IMR-90 (cell line): ENCODE data around the gene VTCN1. TPM values are rescaled to one million over a fixed set of nuclear protein-coding genes. Genes with fewer than 3 reads are reported as not detected.

Experiments
- ATAC-seq: fragments of 200-7000 bp; cut with Tn5 transposase; 2 replicates; pipeline ENCODE4 v1.9.1; 2020; ENCODE audit warnings: low read depth, mild to moderate bottlenecking, moderate library complexity
- BruUV-seq: library from RNA; stranded (reverse); fragments of 400-500 nt; replicated peaks from 2 replicates; lab custom pipeline; 2021; lab: Mats Ljungman, UMichigan
- CTCF ChIA-PET: fragments of 300-600 bp; formaldehyde crosslinking; extraction: SDS; loops from one replicate; lab custom pipeline; 2021; ENCODE audit warnings: antibody characterized with exemption; lab: Yijun Ruan, JAX
- POLR2A ChIA-PET: fragments of 300-600 bp; sonication (Branson Sonifier 250); formaldehyde crosslinking; loops from one replicate; lab custom pipeline; 2022; ENCODE audit warnings: antibody characterized with exemption; ENCODE audit not compliant: unreplicated experiment; lab: Charles Lee
- DNase-seq: peaks from one replicate; pipeline ENCODE4 v3.0.0; 2013
- H2AFZ ChIP-seq: replicated peaks from 2 replicates; pipeline ENCODE3; 2013; ENCODE audit warnings: low read length, mild to moderate bottlenecking; ENCODE audit not compliant: poor library complexity
- H2AK5ac ChIP-seq: 2 replicates; pipeline ENCODE4 v1.6.1; 2013; ENCODE audit warnings: low read depth, low read length, inconsistent platforms
- H2AK9ac ChIP-seq: replicated peaks from 2 replicates; pipeline ENCODE3; 2013; ENCODE audit warnings: mild to moderate bottlenecking, low read depth, low read length, moderate library complexity; ENCODE audit not compliant: poor library complexity
- H2BK120ac ChIP-seq: 2 replicates; pipeline ENCODE4 v1.6.1; 2013; ENCODE audit warnings: low read depth, low read length, inconsistent platforms
- H2BK15ac ChIP-seq: 3 replicates; pipeline ENCODE4 v1.6.1; 2013; ENCODE audit warnings: low read depth, low read length, inconsistent platforms
- H2BK20ac ChIP-seq: 2 replicates; pipeline ENCODE4 v1.6.1; 2013; ENCODE audit warnings: low read depth, mild to moderate bottlenecking, inconsistent platforms, low read length, moderate library complexity
- H2BK5ac ChIP-seq: 2 replicates; pipeline ENCODE4 v1.6.1; 2013; ENCODE audit warnings: mild to moderate bottlenecking, low read depth, low read length, inconsistent platforms; ENCODE audit not compliant: poor library complexity, severe bottlenecking
- H3K14ac ChIP-seq: replicated peaks from 2 replicates; pipeline ENCODE4 v1.6.1; 2013; ENCODE audit warnings: low read depth, low read length, inconsistent platforms
- H3K18ac ChIP-seq: 2 replicates; pipeline ENCODE4 v1.6.1; 2013; ENCODE audit warnings: low read depth, low read length, control low read depth
- H3K23ac ChIP-seq: 2 replicates; pipeline ENCODE4 v1.6.1; 2013; ENCODE audit warnings: low read depth, low read length, inconsistent platforms
- H3K27ac ChIP-seq: 2 replicates; pipeline ENCODE4 v1.5.1; 2013; ENCODE audit warnings: mild to moderate bottlenecking, control low read depth, low read length; ENCODE audit not compliant: insufficient read depth
- H3K27me3 ChIP-seq: 2 replicates; pipeline ENCODE4 v1.6.1; 2013; ENCODE audit warnings: low read length; ENCODE audit not compliant: control insufficient read depth, insufficient read depth
- H3K36me3 ChIP-seq: 2 replicates; pipeline ENCODE4 v1.6.1; 2013; ENCODE audit warnings: low read length, mixed read lengths; ENCODE audit not compliant: control insufficient read depth, insufficient read depth
- H3K4ac ChIP-seq: 2 replicates; pipeline ENCODE4 v1.6.1; 2013; ENCODE audit warnings: low read depth, low read length, inconsistent platforms
- H3K4me1 ChIP-seq: 2 replicates; pipeline ENCODE4 v1.6.1; 2013; ENCODE audit warnings: low read length, mixed read lengths; ENCODE audit not compliant: control insufficient read depth, insufficient read depth
- H3K4me2 ChIP-seq: 2 replicates; pipeline ENCODE4 v1.6.1; 2013; ENCODE audit warnings: low read depth, mild to moderate bottlenecking, control low read depth, low read length, moderate library complexity
- H3K4me3 ChIP-seq: 2 replicates; pipeline ENCODE4 v1.5.1; 2013; ENCODE audit warnings: low read depth, mild to moderate bottlenecking, control low read depth, low read length, moderate library complexity; ENCODE audit not compliant: insufficient read depth
- H3K56ac ChIP-seq: 2 replicates; pipeline ENCODE4 v1.6.1; 2013; ENCODE audit warnings: low read length, inconsistent platforms; ENCODE audit not compliant: insufficient read depth; ENCODE audit errors: extremely low read depth
- H3K79me1 ChIP-seq, 2 experiments: 2 replicates each; pipeline ENCODE4 v1.6.1; 2013; ENCODE audit warnings: low read length in 2 of 2, inconsistent platforms in 1 of 2, low read depth in 1 of 2
- H3K9ac ChIP-seq: 2 replicates; pipeline ENCODE4 v1.6.1; 2013; ENCODE audit warnings: low read depth, low read length, control low read depth
- H3K9me1 ChIP-seq: 2 replicates; pipeline ENCODE4 v1.6.1; 2013; ENCODE audit warnings: low read length, inconsistent platforms; ENCODE audit not compliant: insufficient read depth
- H3K9me3 ChIP-seq: 2 replicates; pipeline ENCODE4 v1.6.1; 2013; ENCODE audit warnings: low read length; ENCODE audit not compliant: control insufficient read depth, insufficient read depth
- H4K20me1 ChIP-seq: 2 replicates; pipeline ENCODE4 v1.6.1; 2013; ENCODE audit warnings: low read length, inconsistent platforms; ENCODE audit not compliant: insufficient read depth
- H4K5ac ChIP-seq: 2 replicates; pipeline ENCODE4 v1.6.1; 2013; ENCODE audit warnings: mild to moderate bottlenecking, low read depth, low read length, control low read depth
- H4K8ac ChIP-seq, 2 experiments: 2 replicates each; pipeline ENCODE4 v1.6.1; 2013; ENCODE audit warnings: low read depth in 2 of 2, low read length in 2 of 2, control low read depth in 1 of 2, inconsistent platforms in 1 of 2
- H4K91ac ChIP-seq: 2 replicates; pipeline ENCODE4 v1.6.1; 2013; ENCODE audit warnings: low read depth, low read length, inconsistent platforms; ENCODE audit not compliant: insufficient read depth
- BHLHE40 ChIP-seq: fragments of 150-350 bp; IDR thresholded peaks from 2 replicates; pipeline ENCODE4 v1.6.1; 2016; ENCODE audit warnings: mild to moderate bottlenecking, low read depth, low read length
- MAFK ChIP-seq: IDR thresholded peaks from 2 replicates; pipeline ENCODE4 v1.6.1; 2012; ENCODE audit warnings: low read depth, low read length, improper control_type of control experiment
- NFE2L2 ChIP-seq: fragments of 150-350 bp; IDR thresholded peaks from 2 replicates; pipeline ENCODE4 v1.6.1; 2016; ENCODE audit warnings: low read depth, mild to moderate bottlenecking, low read length
- RCOR1 ChIP-seq: IDR thresholded peaks from 2 replicates; pipeline ENCODE4 v1.6.1; 2012; ENCODE audit warnings: mild to moderate bottlenecking, low read length, improper control_type of control experiment; ENCODE audit not compliant: insufficient replicate concordance
- WGBS, 2 experiments: methylation state at CpG; one replicate each; pipeline versions ENCODE4 v1.1.5 to v1.1.7; 2013; ENCODE audit warnings: missing lambda C conversion rate in 2 of 2; ENCODE audit not compliant: insufficient read length in 1 of 2; ENCODE audit errors: extremely low coverage in 2 of 2; 5-methylcytosine and 5-hydroxymethylcytosine counted together
- dilution Hi-C: fragments of 300-500 bp; cut with HindIII; formaldehyde crosslinking; loops from one replicate; pipeline ENCODE4 v1.14.3; 2018; ENCODE audit warnings: low sequenced_read_pairs; ENCODE audit not compliant: unreplicated experiment
- in situ Hi-C: fragments of 300-500 bp; cut with MboI; formaldehyde crosslinking; loops from 3 replicates; pipeline ENCODE4 v1.14.3; 2019; ENCODE audit warnings: low sequenced_read_pairs, inconsistent platforms, mixed read lengths
- intact Hi-C: fragments of 100-400 bp; cut with micrococcal nuclease; formaldehyde crosslinking; loops from 2 replicates; pipeline ENCODE4 v1.10.0; 2022
- polyA plus RNA-seq, 3 experiments: library from polyadenylated mRNA; depleted of rRNA; stranded (reverse); fragments of >200 nt; gene quantifications; 2 replicates each; pipeline ENCODE4 v1.2.3, GENCODE V29; 2012; ENCODE audit warnings: low replicate concordance in 1 of 3
- total RNA-seq: library from RNA; depleted of rRNA; stranded (reverse); fragments of >200 nt; gene quantifications from 2 replicates; pipeline ENCODE4 v1.2.3, GENCODE V29; 2012
- TF ChIP-seq, protein P1 (sequence below): conservative IDR thresholded peaks from 2 replicates; pipeline ENCODE4 v1.5.1; 2012; ENCODE audit warnings: mild to moderate bottlenecking, low read depth, low read length, improper control_type of control experiment
- TF ChIP-seq, protein P2 (sequence below): fragments of 150-350 bp; IDR thresholded peaks from 2 replicates; pipeline ENCODE4 v1.6.1; 2017; ENCODE audit warnings: mild to moderate bottlenecking, antibody characterized with exemption, low read length, low read depth
- TF ChIP-seq, protein P3 (sequence below): fragments of 150-350 bp; IDR thresholded peaks from 2 replicates; pipeline ENCODE4 v1.6.1; 2016; ENCODE audit warnings: low read depth, mild to moderate bottlenecking, low read length, moderate library complexity, borderline replicate concordance

Gene VTCN1
- total and polyA plus RNA-seq, 2 of the 4 experiments (the other 2 are of a cell fraction) = not detected

DNA sequence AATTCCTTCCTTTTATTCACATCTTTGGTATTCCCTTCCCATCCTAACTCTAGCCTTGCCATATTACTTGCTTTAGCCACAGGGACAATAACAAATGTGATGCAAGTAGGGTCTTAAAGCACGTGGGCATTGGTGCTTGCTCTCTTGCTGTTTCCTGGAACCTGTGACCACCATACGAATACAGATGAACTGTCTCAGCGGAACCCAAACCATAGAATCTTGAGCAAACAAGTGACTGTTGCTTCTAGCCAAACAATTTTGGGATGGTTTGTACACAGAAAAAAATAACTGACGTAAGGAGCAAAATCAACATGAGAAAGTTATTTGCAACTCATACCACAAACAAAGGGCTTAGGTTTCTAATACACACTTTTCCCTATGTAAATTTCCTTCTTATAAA, 15.2 kb upstream of the VTCN1 start:
- no TSS peak for BruUV-seq
- CTCF ChIA-PET = no interaction called here
- no peak overlapping the region for H4K8ac ChIP-seq

More for the DNA sequence above, 15.2 kb upstream of the VTCN1 start:
- 75% methylated on average over 2 of the region's 4 CpGs; no CpG with 5 or more reads in 1 of the 2 experiments for WGBS, 2 experiments
- no peaks in the 10 kb centered on the region for H3K9me3 ChIP-seq
- in situ Hi-C loops = no loop called here
- no peak overlapping the region for H2BK5ac ChIP-seq
- H3K4ac ChIP-seq = no peak overlapping the region
- H3K14ac ChIP-seq = no peak overlapping the region
- H3K9ac ChIP-seq = no peak overlapping the region
- H3K23ac ChIP-seq = no peak overlapping the region
- POLR2A ChIA-PET = no interaction called here
- dilution Hi-C loops = no loop called here
- no peak overlapping the region for H2BK15ac ChIP-seq
- H3K56ac ChIP-seq = no peak overlapping the region
- H2AFZ ChIP-seq = no peak overlapping the region
- H4K91ac ChIP-seq = no peak overlapping the region
- no peak overlapping the region for H2AK5ac ChIP-seq
- DNase-seq (no peak), ATAC-seq (no peak)
- H4K5ac ChIP-seq = no peak overlapping the region
- H3K4me1 ChIP-seq = no peaks in the 10 kb centered on the region
- no peak overlapping the region for H2BK20ac ChIP-seq
- H3K36me3 ChIP-seq = no peaks in the 10 kb centered on the region
- H3K4me3 ChIP-seq = no peak overlapping the region
- no peaks in the 10 kb centered on the region for H3K9me1 ChIP-seq
- no peak overlapping the region for H2AK9ac ChIP-seq
- no peak overlapping the region for H2BK120ac ChIP-seq
- peaks cover 4% of the 10 kb centered on the region for H3K27me3 ChIP-seq
- no peak overlapping the region for H3K27ac ChIP-seq
- no peak overlapping the region for H3K4me2 ChIP-seq
- intact Hi-C loops = no loop called here
- TF ChIP-seq BHLHE40 = no peak
- TF ChIP-seq, protein P1, sequence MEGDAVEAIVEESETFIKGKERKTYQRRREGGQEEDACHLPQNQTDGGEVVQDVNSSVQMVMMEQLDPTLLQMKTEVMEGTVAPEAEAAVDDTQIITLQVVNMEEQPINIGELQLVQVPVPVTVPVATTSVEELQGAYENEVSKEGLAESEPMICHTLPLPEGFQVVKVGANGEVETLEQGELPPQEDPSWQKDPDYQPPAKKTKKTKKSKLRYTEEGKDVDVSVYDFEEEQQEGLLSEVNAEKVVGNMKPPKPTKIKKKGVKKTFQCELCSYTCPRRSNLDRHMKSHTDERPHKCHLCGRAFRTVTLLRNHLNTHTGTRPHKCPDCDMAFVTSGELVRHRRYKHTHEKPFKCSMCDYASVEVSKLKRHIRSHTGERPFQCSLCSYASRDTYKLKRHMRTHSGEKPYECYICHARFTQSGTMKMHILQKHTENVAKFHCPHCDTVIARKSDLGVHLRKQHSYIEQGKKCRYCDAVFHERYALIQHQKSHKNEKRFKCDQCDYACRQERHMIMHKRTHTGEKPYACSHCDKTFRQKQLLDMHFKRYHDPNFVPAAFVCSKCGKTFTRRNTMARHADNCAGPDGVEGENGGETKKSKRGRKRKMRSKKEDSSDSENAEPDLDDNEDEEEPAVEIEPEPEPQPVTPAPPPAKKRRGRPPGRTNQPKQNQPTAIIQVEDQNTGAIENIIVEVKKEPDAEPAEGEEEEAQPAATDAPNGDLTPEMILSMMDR = no peak
- no peak for TF ChIP-seq RCOR1
- TF ChIP-seq NFE2L2 = no peak
- TF ChIP-seq, protein P2, sequence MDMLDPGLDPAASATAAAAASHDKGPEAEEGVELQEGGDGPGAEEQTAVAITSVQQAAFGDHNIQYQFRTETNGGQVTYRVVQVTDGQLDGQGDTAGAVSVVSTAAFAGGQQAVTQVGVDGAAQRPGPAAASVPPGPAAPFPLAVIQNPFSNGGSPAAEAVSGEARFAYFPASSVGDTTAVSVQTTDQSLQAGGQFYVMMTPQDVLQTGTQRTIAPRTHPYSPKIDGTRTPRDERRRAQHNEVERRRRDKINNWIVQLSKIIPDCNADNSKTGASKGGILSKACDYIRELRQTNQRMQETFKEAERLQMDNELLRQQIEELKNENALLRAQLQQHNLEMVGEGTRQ = no peak
- TF ChIP-seq, protein P3, sequence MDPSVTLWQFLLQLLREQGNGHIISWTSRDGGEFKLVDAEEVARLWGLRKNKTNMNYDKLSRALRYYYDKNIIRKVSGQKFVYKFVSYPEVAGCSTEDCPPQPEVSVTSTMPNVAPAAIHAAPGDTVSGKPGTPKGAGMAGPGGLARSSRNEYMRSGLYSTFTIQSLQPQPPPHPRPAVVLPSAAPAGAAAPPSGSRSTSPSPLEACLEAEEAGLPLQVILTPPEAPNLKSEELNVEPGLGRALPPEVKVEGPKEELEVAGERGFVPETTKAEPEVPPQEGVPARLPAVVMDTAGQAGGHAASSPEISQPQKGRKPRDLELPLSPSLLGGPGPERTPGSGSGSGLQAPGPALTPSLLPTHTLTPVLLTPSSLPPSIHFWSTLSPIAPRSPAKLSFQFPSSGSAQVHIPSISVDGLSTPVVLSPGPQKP = no peak
- no peak for TF ChIP-seq MAFK
- H3K79me1 ChIP-seq = no peaks in the 10 kb centered on the region
- no peak overlapping the region for H3K18ac ChIP-seq
- no peaks in the 10 kb centered on the region for H4K20me1 ChIP-seq
